Motor neuron (in vitro differentiated cells): ENCODE measurements around the gene KBTBD4. TPM values are rescaled to one million over a fixed set of nuclear protein-coding genes. Genes with fewer than 3 reads are reported as not detected.
"Not testable (repeated sequence)": the region's sequence is repeated elsewhere in the genome, so short reads cannot be mapped to it uniquely, and the experiment has no call there.

Source experiments
- ATAC-seq, 8 experiments: fragments of 200-7000 bp; cut with Tn5 transposase; replicated peaks in 6 of 8; 2 replicates each; pipeline ENCODE4 v1.8.0; 2021; ENCODE audit warnings: mild to moderate bottlenecking in 8 of 8, moderate library complexity in 8 of 8
- H3K27ac ChIP-seq, 2 donors: fragments of 250-450 bp; sonication (Bioruptor Pico); 2 replicates each; pipeline ENCODE4 v1.9.0; 2021; ENCODE audit warnings: antibody characterized with exemption in 2 of 2, mild to moderate bottlenecking in 2 of 2, moderate library complexity in 1 of 2
- H3K4me1 ChIP-seq, 2 donors: fragments of 250-450 bp; sonication (Bioruptor Pico); replicated peaks in 1 of 2; 2 replicates each; pipeline ENCODE4 v1.6.1; 2021; ENCODE audit warnings: antibody characterized with exemption in 2 of 2, mild to moderate bottlenecking in 2 of 2, moderate library complexity in 1 of 2
- H3K4me3 ChIP-seq, 5 donors: fragments of 250-450 bp; sonication (Bioruptor Pico); 2 replicates each; pipeline ENCODE4 v1.9.0; 2021; ENCODE audit warnings: antibody characterized with exemption in 5 of 5, mild to moderate bottlenecking in 5 of 5, moderate library complexity in 4 of 5
- WGBS, 10 experiments: fragments of 450-650 bp; shearing (Covaris generic); methylation state at CpG; one replicate each; pipeline ENCODE4 v1.0.0; 2022; 5-methylcytosine and 5-hydroxymethylcytosine counted together
- in situ Hi-C, 9 experiments: fragments of 400-800 bp; cut with MboI; loops; one replicate each; pipeline ENCODE4 v1.15.0; 2021; ENCODE audit warnings: low sequenced_read_pairs in 9 of 9, low pct_unique_long_range_greater_than_20kb in 2 of 9; ENCODE audit not compliant: unreplicated experiment in 9 of 9
- total RNA-seq, 8 experiments: library from RNA; unstranded; fragments of 300-600 nt; gene quantifications; 2 replicates each; pipeline versions ENCODE4 v1.2.3 to v1.2.4, GENCODE V29; 2022

The KBTBD4 gene
- total RNA-seq, 8 experiments from 2014 or later, result 12.6 to 28.8 (median 18.1) TPM

DNA sequence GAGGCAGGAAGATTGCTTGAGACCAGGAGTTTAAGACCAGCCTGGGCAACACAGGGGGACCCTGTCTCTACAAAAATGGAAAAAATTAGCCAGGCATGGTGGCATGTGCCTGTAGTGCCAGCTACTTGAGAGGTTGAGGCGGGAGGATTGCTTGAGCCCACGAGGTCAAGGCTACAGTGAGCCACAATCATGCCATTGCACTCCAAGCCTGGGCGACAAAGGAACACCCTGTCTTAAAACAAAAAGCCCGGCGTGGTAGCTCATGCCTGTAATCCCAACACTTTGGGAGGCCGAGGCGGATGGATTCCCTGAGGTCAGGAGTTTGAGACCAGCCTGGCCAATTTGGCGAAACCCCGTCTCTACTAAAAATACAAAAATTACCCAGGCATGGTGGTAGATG is 48.0 kb downstream of the KBTBD4 start:
- H3K27ac ChIP-seq, H3K4me3 ChIP-seq, ATAC-seq, in situ Hi-C loops: not testable (repeated sequence)
- H3K4me1 ChIP-seq, result peaks cover 11 to 14% of the 10 kb centered on the region in 2 donors
- 86 to 100% (median 100%) methylated on average over 1 to 5 of the region's 9 CpGs; no CpG with 5 or more reads in 4 of the 10 experiments for WGBS, 10 experiments

DNA sequence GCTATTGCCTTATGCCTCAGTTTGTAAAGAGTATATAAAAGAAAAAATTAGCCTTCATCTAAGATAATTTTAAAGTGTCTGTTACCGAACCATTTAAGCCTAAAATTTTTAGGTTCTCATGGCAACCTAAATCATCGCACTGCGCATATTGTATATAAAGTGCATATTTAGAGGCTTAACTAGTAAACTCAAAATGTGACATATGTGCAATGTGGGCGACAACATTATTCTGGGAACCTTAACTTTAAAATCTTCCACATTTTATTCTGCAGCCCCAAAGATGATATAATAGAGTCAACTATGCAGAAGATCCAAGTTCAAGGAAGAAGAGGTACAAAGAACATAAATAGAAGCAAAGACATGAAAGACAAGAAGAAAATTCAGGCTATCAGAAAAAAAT is 48.8 kb downstream of the KBTBD4 start:
- no peak for ATAC-seq
- in situ Hi-C loops, result no loop called here
- WGBS, 10 experiments, result 76 to 100% (median 97%) methylated on average over 2 to 4 of the region's 4 CpGs
- peaks cover 11 to 21% of the 10 kb centered on the region in 2 donors for H3K4me1 ChIP-seq
- H3K27ac ChIP-seq, result no peak overlapping the region
- H3K4me3 ChIP-seq, result no peak overlapping the region

DNA sequence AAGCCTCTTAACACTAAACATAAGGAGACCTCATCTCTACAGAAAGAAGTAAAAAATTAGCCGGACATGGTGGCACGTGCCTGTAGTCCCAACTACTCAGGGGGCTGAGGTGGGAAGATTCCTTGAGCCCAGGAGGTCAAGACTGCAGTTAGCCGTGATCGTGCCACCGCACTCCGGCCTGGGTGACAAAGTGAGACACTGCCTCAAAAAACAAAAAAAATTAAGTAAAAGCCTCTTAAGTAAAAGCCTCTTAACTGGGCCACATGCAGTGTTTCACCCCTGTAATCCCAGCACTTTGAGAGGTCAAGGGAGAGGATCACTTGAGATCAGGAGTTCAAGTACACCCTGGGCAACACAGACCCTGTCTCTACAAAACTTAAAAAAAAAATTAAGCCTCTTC is 51.6 kb downstream of the KBTBD4 start:
- no peak for ATAC-seq
- in situ Hi-C loops, result no loop called here
- no peak overlapping the region for H3K27ac ChIP-seq
- WGBS, 10 experiments, result 68 to 100% (median 93%) methylated on average over 1 to 6 of the region's 6 CpGs; no CpG with 5 or more reads in 3 of the 10 experiments
- H3K4me3 ChIP-seq, result no peak overlapping the region
- H3K4me1 ChIP-seq, result peaks cover 20 to 34% of the 10 kb centered on the region in 2 donors

DNA sequence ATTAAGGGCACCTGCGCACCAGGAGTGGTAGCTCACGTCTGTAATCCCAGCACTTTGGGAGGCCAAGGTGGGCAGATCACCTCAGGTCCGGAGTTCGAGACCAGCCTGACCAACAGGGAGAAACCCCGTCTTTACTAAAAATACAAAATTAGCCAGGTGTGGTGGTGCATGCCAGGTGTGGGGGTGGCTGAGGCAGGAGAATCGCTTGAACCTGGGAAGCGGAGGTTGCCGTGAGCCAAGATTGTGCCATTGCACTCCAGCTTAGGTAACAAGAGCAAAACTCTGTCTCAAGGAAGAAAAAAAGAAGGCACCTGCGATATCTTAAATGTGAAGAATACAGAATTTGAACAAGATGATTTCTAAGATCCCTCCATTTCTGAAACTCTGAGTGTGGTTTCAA is 52.7 kb downstream of the KBTBD4 start:
- H3K27ac ChIP-seq, ATAC-seq, H3K4me3 ChIP-seq, in situ Hi-C loops: not testable (repeated sequence)
- H3K4me1 ChIP-seq, result peaks cover 17 to 34% of the 10 kb centered on the region in 2 donors
- WGBS, 10 experiments, result 89 to 100% (median 93%) methylated on average over 3 to 5 of the region's 9 CpGs; no CpG with 5 or more reads in 5 of the 10 experiments

DNA sequence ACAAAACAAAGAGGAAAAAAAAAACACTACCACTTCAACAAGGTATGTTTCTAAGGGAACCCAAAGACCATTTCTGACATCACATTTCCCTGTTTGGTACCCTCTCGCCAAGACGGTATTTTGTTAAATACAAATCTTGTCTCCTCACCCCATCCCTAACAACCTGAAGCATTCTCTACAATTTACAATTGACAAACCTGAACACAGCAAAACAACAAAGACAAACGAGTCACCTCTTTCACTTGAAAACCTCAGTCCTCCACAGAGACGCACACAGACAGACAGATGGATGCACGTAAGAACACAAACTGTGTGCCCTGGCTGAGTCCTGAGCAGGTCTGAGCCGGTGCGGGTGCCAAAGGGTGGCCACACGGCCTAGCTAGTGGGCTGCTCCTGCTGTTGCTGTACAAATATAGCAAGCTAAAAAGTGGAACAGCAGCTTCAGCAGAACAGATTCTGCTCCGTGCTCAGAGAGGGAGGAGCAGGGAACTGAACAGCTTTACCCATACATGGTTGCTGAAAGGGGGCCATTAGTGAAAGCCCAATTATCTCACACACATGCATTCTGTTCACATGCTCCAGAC is 54.4 kb downstream of the KBTBD4 start:
- in situ Hi-C loops, result no loop called here
- 0 to 79% (median 33%) methylated on average over 1 to 8 of the region's 9 CpGs; no CpG with 5 or more reads in 3 of the 10 experiments for WGBS, 10 experiments
- H3K4me3 ChIP-seq, result peak overlapping the region in 2 of 5 donors; percentile 4 to 7
- H3K27ac ChIP-seq, result peak overlapping the region; percentile 54 to 77
- H3K4me1 ChIP-seq, result peaks cover 17 to 34% of the 10 kb centered on the region in 2 donors
- peak; percentile 8 to 66 (median 60) for ATAC-seq

DNA sequence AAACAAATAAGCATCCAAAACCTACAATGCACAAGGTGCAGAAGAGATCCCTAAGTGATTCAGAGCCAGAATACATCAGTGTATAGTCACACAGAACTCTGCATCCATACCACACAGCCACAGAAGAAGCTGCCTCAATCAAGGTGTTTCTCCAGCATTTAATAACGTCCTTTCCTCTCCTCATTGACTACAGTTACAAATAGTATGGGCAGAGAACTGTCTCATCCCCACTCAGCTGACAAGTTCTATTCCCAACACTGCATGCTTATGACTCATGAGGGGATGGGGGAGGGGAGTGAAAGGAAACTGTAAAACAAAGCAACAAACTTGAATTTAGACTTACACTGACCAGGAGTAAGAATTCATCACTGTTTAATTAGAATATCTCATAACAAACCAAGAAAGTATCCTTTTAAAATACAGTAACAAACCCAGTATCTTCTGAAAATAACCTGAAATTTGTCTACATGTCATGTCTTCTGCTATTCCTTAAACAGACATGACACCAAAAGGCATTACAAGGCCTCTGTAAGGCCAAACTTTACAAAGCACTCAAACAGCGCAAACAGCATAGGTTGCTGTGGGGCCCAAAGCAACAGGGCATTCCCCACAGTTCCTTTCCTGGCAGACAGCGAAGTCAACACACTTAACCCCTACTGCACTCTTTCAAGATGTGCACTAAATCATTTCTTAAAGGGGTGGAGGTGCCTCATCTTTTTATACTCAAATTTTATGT is 55.1 kb downstream of the KBTBD4 start:
- peaks cover 17 to 35% of the 10 kb centered on the region in 2 donors for H3K4me1 ChIP-seq
- in situ Hi-C loops, result no loop called here
- 0 to 61% (median 20%) methylated on average over 1 to 3 of the region's 3 CpGs; no CpG with 5 or more reads in 2 of the 10 experiments for WGBS, 10 experiments
- peak; percentile 73 to 95 (median 93) for ATAC-seq
- peak overlapping the region in 1 of 5 donors; percentile 3 for H3K4me3 ChIP-seq
- peak overlapping the region in 1 of 2 donors; percentile 77 for H3K27ac ChIP-seq

Other genes with a start within 250 kb of the KBTBD4 start
- under 1 TPM in 3 of 8 experiments, not detected in 5; 0.04 to 0.09 (median 0.05) TPM for gene MYBPC3, start 226.3 kb downstream of the KBTBD4 start, total RNA-seq
- gene SPI1, start 200.4 kb downstream of the KBTBD4 start, total RNA-seq, result under 1 TPM in 6 of 8 experiments, not detected in 2; 0.18 to 0.85 (median 0.44) TPM
- 10 to 100 TPM; 13.8 to 31.6 (median 20.9) TPM for gene SLC39A13, start 170.4 kb downstream of the KBTBD4 start, total RNA-seq
- gene PSMC3, start 152.5 kb downstream of the KBTBD4 start, total RNA-seq, result 100 to 1,000 TPM; 106 to 245 (median 159) TPM
- gene RAPSN, start 129.8 kb downstream of the KBTBD4 start, total RNA-seq, result 1 to 10 TPM in 3 of 8 experiments, under 1 TPM in 3, not detected in 2; 0.14 to 2.2 (median 0.75) TPM
- gene CELF1, start 25.8 kb downstream of the KBTBD4 start, total RNA-seq, result 100 to 1,000 TPM in 4 of 8 experiments, 10 to 100 TPM in 4; 47.2 to 125 (median 106) TPM
- gene PTPMT1, start 13.4 kb downstream of the KBTBD4 start, total RNA-seq, result 10 to 100 TPM; 31.6 to 62.8 (median 38.9) TPM
- gene NDUFS3, start 104 bp upstream of the KBTBD4 start, total RNA-seq, result 100 to 1,000 TPM in 7 of 8 experiments, 10 to 100 TPM in 1; 92.5 to 149 (median 114) TPM
- 1 to 10 TPM in 1 of 8 experiments, under 1 TPM in 6, not detected in 1; 0.27 to 2.5 (median 0.64) TPM for gene FAM180B, start 7.7 kb upstream of the KBTBD4 start, total RNA-seq
- gene C1QTNF4, start 15.4 kb upstream of the KBTBD4 start, total RNA-seq, result 10 to 100 TPM in 1 of 8 experiments, 1 to 10 TPM in 4, under 1 TPM in 1, not detected in 2; 0.63 to 10.7 (median 5.0) TPM
- 10 to 100 TPM; 55.8 to 97.7 (median 82.2) TPM for gene MTCH2, start 63.6 kb upstream of the KBTBD4 start, total RNA-seq
- 1 to 10 TPM in 5 of 8 experiments, under 1 TPM in 3; 0.27 to 2.3 (median 1.5) TPM for gene AGBL2, start 136.4 kb upstream of the KBTBD4 start, total RNA-seq
- 100 to 1,000 TPM in 2 of 8 experiments, 10 to 100 TPM in 6; 59.2 to 216 (median 76.4) TPM for gene FNBP4, start 188.4 kb upstream of the KBTBD4 start, total RNA-seq